ENCODE data around the gene AKAP12. TPM values are rescaled to one million over a fixed set of nuclear protein-coding genes. Genes with fewer than 3 reads are reported as not detected.

Gene AKAP12
- total RNA-seq, 4 donors from 2014 or later: 112 to 468 (median 340) TPM

- no peak for TF ChIP-seq CTCF (IDR thresholded peaks at IDR 0.05; ENCODE audit: low read depth)
Observed at GRCh38 chr6:151236668-151237401, 2.9 kb upstream of the AKAP12 start.

DNA sequence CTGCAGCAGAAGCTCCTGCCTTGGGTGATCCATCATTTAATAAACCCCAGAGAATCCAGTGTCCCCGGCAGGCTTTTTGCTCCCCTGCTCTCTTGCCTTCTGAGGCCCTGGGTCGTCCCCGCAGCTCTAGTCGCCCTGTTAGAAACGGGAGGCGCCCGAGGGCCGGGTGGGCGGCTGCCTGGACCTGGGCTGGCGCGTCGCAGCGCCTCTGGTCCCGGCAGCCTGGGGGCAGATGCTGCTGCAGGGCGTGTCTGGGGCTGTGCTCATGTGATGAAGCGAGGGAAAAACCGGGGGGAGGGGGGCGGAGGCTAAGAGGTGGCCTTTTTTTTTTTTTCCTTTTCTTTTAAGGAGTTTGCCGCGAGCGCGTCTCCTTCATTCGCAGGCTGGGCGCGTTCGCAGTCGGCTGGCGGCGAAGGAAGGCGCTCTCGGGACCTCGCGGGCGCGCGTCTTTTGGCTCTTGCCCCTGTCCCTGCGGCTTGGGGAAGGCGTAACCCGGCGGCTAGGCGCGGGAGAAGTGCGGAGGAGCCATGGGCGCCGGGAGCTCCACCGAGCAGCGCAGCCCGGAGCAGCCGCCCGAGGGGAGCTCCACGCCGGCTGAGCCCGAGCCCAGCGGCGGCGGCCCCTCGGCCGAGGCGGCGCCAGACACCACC lies 394 bp downstream of the AKAP12 start:
- no peak for TF ChIP-seq CTCF (IDR thresholded peaks at IDR 0.05; ENCODE audit: low read depth)

DNA sequence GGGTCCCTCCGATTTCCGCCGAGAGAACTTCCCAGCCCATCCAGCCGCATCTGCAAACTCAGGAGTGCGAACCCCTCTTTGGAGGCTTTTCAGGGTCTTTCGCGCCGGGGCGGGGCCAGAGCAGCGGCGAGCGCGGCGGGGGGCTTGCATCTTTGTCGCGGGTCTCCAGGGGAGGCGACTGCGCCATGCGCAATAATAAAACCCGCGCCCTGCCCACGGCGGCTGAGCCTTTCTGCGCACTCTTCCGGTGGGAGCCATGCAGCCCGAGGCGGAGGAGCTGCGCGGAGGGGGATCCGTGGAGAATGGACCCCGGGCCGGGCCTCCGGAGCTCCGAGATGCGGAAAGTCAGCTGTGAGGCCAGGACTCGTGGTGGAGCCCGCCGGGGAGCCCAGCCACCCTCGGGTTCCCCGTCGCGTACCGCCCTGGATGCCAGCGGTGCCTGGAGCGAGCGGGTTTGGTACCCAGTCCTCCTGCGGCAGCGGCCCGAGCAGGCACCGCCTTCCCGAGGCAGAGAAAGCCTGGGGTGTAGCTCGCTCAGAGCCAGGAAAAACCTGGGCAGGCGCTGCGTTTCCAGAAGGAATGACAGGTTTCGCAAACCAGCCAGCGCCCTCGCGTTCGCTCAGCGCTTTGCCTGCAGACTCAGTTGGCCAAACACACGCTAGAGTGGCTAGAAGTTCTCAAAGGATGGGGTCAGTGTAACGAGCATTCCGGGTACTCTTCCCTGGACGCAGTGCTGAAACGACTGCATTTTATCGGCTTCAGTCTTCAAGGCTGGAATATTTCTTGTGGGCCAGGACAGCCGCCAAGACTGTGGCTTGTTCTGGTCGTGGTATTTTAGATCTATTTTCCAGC lies 1.2 kb downstream of the AKAP12 start:
- TF ChIP-seq CTCF (IDR thresholded peaks at IDR 0.05; ENCODE audit: low read depth): no peak

- TF ChIP-seq CTCF (IDR thresholded peaks at IDR 0.05; ENCODE audit: low read depth): no peak
Observed at GRCh38 chr6:151241853-151242252, 2.1 kb downstream of the AKAP12 start.

GRCh38 chr6:151242420-151242861 lies 2.7 kb downstream of the AKAP12 start:
- TF ChIP-seq CTCF (IDR thresholded peaks at IDR 0.05; ENCODE audit: low read depth): no peak

- no peak for TF ChIP-seq CTCF (IDR thresholded peaks at IDR 0.05; ENCODE audit: low read depth)
Observed at GRCh38 chr6:151243481-151243880, 3.7 kb downstream of the AKAP12 start.

GRCh38 chr6:151247490-151247889 lies 7.7 kb downstream of the AKAP12 start:
- TF ChIP-seq CTCF (IDR thresholded peaks at IDR 0.05; ENCODE audit: low read depth): no peak
